Suprapubic skin (tissue), 4 donors: ENCODE measurements around the gene COL7A1. TPM values are rescaled to one million over a fixed set of nuclear protein-coding genes. Genes with fewer than 3 reads are reported as not detected.

Experiments used
- DNase-seq, 2 donors: peaks; one replicate each; pipeline ENCODE4 v3.0.0-alpha.2; 2019; ENCODE audit warnings: low spot score in 2 of 2
- H3K27ac ChIP-seq: fragments of 200-600 bp; sonication (generic); one replicate; pipeline ENCODE4 v1.5.1; 2019
- H3K27me3 ChIP-seq: fragments of 200-600 bp; sonication (generic); one replicate; pipeline ENCODE4 v1.5.1; 2019
- H3K36me3 ChIP-seq: fragments of 200-600 bp; sonication (generic); one replicate; pipeline ENCODE4 v1.5.1; 2019
- H3K4me1 ChIP-seq: fragments of 200-600 bp; sonication (generic); one replicate; pipeline ENCODE4 v1.5.1; 2019
- H3K4me3 ChIP-seq: fragments of 200-600 bp; sonication (generic); one replicate; pipeline ENCODE4 v1.5.1; 2019; ENCODE audit warnings: mild to moderate bottlenecking
- H3K9me3 ChIP-seq: fragments of 200-600 bp; sonication (generic); one replicate; pipeline ENCODE4 v1.5.1; 2019
- CTCF ChIP-seq, 2 donors: fragments of 200-600 bp in 1 of 2; fragments of 450-650 bp in 1 of 2; sonication (generic) in 1 of 2; IDR thresholded peaks; one replicate each; pipeline ENCODE4 v1.5.1; 2016 to 2019; ENCODE audit warnings: antibody characterized with exemption in 2 of 2, mild to moderate bottlenecking in 1 of 2, moderate library complexity in 1 of 2
- EP300 ChIP-seq: sonication (generic); formaldehyde crosslinking; IDR thresholded peaks from one replicate; pipeline ENCODE4 v1.6.1; 2017; ENCODE audit warnings: antibody characterized with exemption
- POLR2A ChIP-seq, 2 donors: fragments of 450-650 bp; IDR thresholded peaks; one replicate each; pipeline ENCODE4 v1.6.1; 2017; ENCODE audit warnings: antibody characterized with exemption in 2 of 2, mild to moderate bottlenecking in 2 of 2, moderate library complexity in 2 of 2
- POLR2AphosphoS5 ChIP-seq, 3 donors: sonication (generic); formaldehyde crosslinking; IDR thresholded peaks; one replicate each; pipeline ENCODE4 v1.6.1; 2017; ENCODE audit warnings: antibody characterized with exemption in 3 of 3
- WGBS: methylation state at CpG from one replicate; pipeline ENCODE4 v1.1.5; 2018; 5-methylcytosine and 5-hydroxymethylcytosine counted together
- total RNA-seq, 4 donors: library from RNA; depleted of rRNA; stranded (reverse); fragments of >200 nt; gene quantifications; one replicate each; pipeline ENCODE4 v1.1.0, GENCODE V29; 2016

Gene COL7A1
- total RNA-seq, 4 donors from 2014 or later = 287 to 596 (median 348) TPM

- peaks cover 49% of the 10 kb centered on the region for H3K4me1 ChIP-seq
- no peak for TF ChIP-seq EP300
- no peak for TF ChIP-seq POLR2AphosphoS5 (IDR thresholded peaks at IDR 0.05)
- no peak for TF ChIP-seq CTCF (IDR thresholded peaks at IDR 0.05)
- no peak for TF ChIP-seq POLR2A (IDR thresholded peaks at IDR 0.05)
Measured at GRCh38 chr3:48591886-48592518, 3.1 kb downstream of the COL7A1 start.

GRCh38 chr3:48591436-48591835 lies 3.7 kb downstream of the COL7A1 start:
- Histone ChIP-seq H3K27me3 (no peaks in the 10 kb centered on the region), H3K36me3 (peaks cover 42% of the 10 kb centered on the region), H3K4me3 (no peak overlapping the region), H3K9me3 (no peaks in the 10 kb centered on the region), H3K27ac (no peak overlapping the region), H3K4me1 (peaks cover 43% of the 10 kb centered on the region)
- TF ChIP-seq EP300 (no peak), POLR2A (IDR thresholded peaks at IDR 0.05) (no peak), CTCF (IDR thresholded peaks at IDR 0.05) (no peak), POLR2AphosphoS5 (IDR thresholded peaks at IDR 0.05) (no peak)
- no peak for DNase-seq
- WGBS = 97% methylated on average over 6 of the region's 14 CpGs

More at GRCh38 chr3:48591886-48592518, 3.1 kb downstream of the COL7A1 start:
- Histone ChIP-seq H3K27me3 (no peaks in the 10 kb centered on the region), H3K36me3 (peaks cover 36% of the 10 kb centered on the region), H3K9me3 (no peaks in the 10 kb centered on the region), H3K27ac (no peak overlapping the region), H3K4me3 (no peak overlapping the region)
- WGBS = 78% methylated on average over 12 of the region's 22 CpGs
- DNase-seq = no peak

- H3K27me3 ChIP-seq = no peaks in the 10 kb centered on the region
- H3K36me3 ChIP-seq = peaks cover 62% of the 10 kb centered on the region
- no peaks in the 10 kb centered on the region for H3K9me3 ChIP-seq
- peaks cover 11% of the 10 kb centered on the region for H3K4me1 ChIP-seq
- DNase-seq = no peak
- 86% methylated on average over 15 of the region's 15 CpGs for WGBS
- H3K27ac ChIP-seq = no peak overlapping the region
- TF ChIP-seq POLR2AphosphoS5 (IDR thresholded peaks at IDR 0.05) = no peak
- no peak overlapping the region for H3K4me3 ChIP-seq
Measured at GRCh38 chr3:48588230-48588629, 6.9 kb downstream of the COL7A1 start.

GRCh38 chr3:48587686-48588085 lies 7.4 kb downstream of the COL7A1 start:
- 69% methylated on average over 2 of the region's 11 CpGs for WGBS
- H3K36me3 ChIP-seq = peaks cover 66% of the 10 kb centered on the region

GRCh38 chr3:48585411-48585810 lies 9.7 kb downstream of the COL7A1 start:
- H3K9me3 ChIP-seq = no peaks in the 10 kb centered on the region
- TF ChIP-seq CTCF (IDR thresholded peaks at IDR 0.05) (no peak), POLR2A (IDR thresholded peaks at IDR 0.05) (no peak), POLR2AphosphoS5 (IDR thresholded peaks at IDR 0.05) (no peak), EP300 (no peak)
- H3K27me3 ChIP-seq = no peaks in the 10 kb centered on the region
- 83% methylated on average over 8 of the region's 8 CpGs for WGBS
- H3K4me1 ChIP-seq = no peaks in the 10 kb centered on the region
- no peak for DNase-seq
- no peak overlapping the region for H3K4me3 ChIP-seq
- H3K36me3 ChIP-seq = peaks cover 72% of the 10 kb centered on the region
- H3K27ac ChIP-seq = no peak overlapping the region

More at GRCh38 chr3:48587686-48588085, 7.4 kb downstream of the COL7A1 start:
- H3K4me1 ChIP-seq = peaks cover 8% of the 10 kb centered on the region
- no peak overlapping the region for H3K27ac ChIP-seq
- TF ChIP-seq EP300 = no peak
- no peak for TF ChIP-seq POLR2A (IDR thresholded peaks at IDR 0.05)
- TF ChIP-seq CTCF (IDR thresholded peaks at IDR 0.05) = no peak
- no peak for TF ChIP-seq POLR2AphosphoS5 (IDR thresholded peaks at IDR 0.05)
- no peak overlapping the region for H3K4me3 ChIP-seq
- no peaks in the 10 kb centered on the region for H3K27me3 ChIP-seq
- no peaks in the 10 kb centered on the region for H3K9me3 ChIP-seq
- DNase-seq = no peak
